Gastroesophageal sphincter (tissue), 3 donors: ENCODE measurements around the gene HK3.

Source experiments
- EP300 ChIP-seq: sonication (generic); formaldehyde crosslinking; IDR thresholded peaks from one replicate; pipeline ENCODE4 v1.6.1; 2017; ENCODE audit warnings: antibody characterized with exemption, mild to moderate bottlenecking
- POLR2AphosphoS5 ChIP-seq: sonication (generic); formaldehyde crosslinking; IDR thresholded peaks from one replicate; pipeline ENCODE4 v1.6.1; 2017; ENCODE audit warnings: antibody characterized with exemption
- TF ChIP-seq, protein P1 (sequence below), 4 experiments: fragments of 200-600 bp in 2 of 4; fragments of 450-650 bp in 2 of 4; sonication (generic) in 1 of 4; IDR thresholded peaks; one replicate each; pipeline ENCODE4 v1.5.1; 2017 to 2019; ENCODE audit warnings: antibody characterized with exemption in 4 of 4, mild to moderate bottlenecking in 2 of 4, moderate library complexity in 2 of 4

DNA sequence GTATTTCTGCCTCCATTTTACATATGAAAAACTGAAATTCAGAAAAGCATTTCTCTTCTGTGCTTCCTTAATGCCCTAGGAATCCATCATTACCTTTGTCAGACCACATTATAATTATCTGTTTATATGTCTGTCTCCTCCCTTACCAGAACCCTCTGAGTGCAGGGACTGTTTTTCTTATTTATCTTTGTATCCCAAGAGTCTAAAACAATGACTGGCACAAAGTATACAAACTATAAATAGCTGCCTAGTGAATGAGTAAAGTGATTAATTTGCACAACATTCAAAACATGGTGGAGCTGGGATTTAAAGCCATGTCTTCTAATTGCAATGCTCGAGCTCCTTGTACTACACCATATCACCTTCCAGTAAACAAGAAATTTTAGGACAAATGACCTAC is 49.3 kb upstream of the HK3 start:
- TF ChIP-seq, protein P1, sequence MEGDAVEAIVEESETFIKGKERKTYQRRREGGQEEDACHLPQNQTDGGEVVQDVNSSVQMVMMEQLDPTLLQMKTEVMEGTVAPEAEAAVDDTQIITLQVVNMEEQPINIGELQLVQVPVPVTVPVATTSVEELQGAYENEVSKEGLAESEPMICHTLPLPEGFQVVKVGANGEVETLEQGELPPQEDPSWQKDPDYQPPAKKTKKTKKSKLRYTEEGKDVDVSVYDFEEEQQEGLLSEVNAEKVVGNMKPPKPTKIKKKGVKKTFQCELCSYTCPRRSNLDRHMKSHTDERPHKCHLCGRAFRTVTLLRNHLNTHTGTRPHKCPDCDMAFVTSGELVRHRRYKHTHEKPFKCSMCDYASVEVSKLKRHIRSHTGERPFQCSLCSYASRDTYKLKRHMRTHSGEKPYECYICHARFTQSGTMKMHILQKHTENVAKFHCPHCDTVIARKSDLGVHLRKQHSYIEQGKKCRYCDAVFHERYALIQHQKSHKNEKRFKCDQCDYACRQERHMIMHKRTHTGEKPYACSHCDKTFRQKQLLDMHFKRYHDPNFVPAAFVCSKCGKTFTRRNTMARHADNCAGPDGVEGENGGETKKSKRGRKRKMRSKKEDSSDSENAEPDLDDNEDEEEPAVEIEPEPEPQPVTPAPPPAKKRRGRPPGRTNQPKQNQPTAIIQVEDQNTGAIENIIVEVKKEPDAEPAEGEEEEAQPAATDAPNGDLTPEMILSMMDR (IDR thresholded peaks at IDR 0.05) = no peak
- TF ChIP-seq EP300 = no peak
- TF ChIP-seq POLR2AphosphoS5 = no peak
